IPS-NIHi7 (cell line): ENCODE data around the gene ABTB2.
"Not testable (repeated sequence)": the region's sequence is repeated elsewhere in the genome, so short reads cannot be mapped to it uniquely, and the experiment has no call there.

Experiments used
- DNase-seq: peaks from one replicate; pipeline ENCODE4 v3.0.0; 2012; ENCODE audit warnings: mixed read lengths; ENCODE audit errors: extremely low spot score

ABTB2 gene

GRCh38 chr11:34239465-34240149 lies 118.2 kb downstream of the ABTB2 start:
- DNase-seq, result no peak

DNA sequence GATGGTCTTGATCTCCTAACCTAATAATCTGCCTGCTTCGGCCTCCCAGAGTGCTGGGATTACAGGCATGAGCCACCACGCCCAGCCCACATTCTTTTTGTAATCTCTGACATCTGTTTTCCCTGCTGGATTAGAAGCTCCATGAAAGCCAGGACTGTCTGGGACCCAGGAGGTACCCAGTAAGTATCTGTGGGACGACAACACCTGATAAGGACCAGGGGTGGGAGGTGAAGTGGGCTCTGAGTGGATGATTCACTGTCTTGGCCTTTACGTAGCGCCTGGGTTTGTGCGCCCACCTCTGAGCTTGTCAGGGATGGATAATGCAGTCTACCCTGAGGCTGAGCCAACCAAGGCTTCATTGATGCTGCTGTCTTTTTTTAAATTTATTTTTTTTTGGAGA lies 118.8 kb downstream of the ABTB2 start:
- DNase-seq, result no peak

GRCh38 chr11:34238533-34238932 lies 119.3 kb downstream of the ABTB2 start:
- DNase-seq, result no peak

GRCh38 chr11:34236572-34236971 lies 121.2 kb downstream of the ABTB2 start:
- DNase-seq, result no peak

DNA sequence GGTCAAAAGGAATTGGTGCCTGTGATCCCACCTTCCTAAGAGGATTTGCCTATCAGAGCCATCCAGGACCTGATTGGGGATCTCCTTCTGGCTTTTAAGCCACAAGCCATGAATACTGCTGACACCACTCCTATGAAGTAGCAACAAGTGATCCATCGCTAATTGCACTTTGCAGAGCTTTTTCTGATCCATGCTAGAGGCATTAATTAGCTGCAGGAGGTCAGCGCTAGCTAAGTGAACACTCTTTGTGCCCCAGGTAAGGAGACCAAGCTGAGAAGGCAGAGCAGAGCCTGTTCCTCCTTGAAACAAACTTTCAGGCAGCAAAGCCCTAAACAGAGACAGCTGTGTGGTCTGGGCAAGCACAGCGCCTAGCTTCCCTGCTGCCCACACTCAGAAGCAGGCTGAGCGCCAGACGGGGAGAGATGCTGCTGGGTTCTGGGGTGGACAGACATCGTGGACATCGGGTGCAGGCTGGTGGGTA lies 122.2 kb downstream of the ABTB2 start:
- no peak for DNase-seq

GRCh38 chr11:34235189-34235588 lies 122.6 kb downstream of the ABTB2 start:
- DNase-seq, result no peak

GRCh38 chr11:34234086-34234740 lies 123.6 kb downstream of the ABTB2 start:
- peak; percentile 81 for DNase-seq

GRCh38 chr11:34233215-34233614 lies 124.6 kb downstream of the ABTB2 start:
- DNase-seq, result no peak

GRCh38 chr11:34232807-34233206 lies 125.0 kb downstream of the ABTB2 start:
- DNase-seq, result no peak

- no peak for DNase-seq
Measured at GRCh38 chr11:34226210-34226609, 131.6 kb downstream of the ABTB2 start.

- no peak for DNase-seq
Measured at GRCh38 chr11:34225091-34225490, 132.7 kb downstream of the ABTB2 start.

- DNase-seq, result no peak
Measured at GRCh38 chr11:34224434-34224966, 133.3 kb downstream of the ABTB2 start.

DNA sequence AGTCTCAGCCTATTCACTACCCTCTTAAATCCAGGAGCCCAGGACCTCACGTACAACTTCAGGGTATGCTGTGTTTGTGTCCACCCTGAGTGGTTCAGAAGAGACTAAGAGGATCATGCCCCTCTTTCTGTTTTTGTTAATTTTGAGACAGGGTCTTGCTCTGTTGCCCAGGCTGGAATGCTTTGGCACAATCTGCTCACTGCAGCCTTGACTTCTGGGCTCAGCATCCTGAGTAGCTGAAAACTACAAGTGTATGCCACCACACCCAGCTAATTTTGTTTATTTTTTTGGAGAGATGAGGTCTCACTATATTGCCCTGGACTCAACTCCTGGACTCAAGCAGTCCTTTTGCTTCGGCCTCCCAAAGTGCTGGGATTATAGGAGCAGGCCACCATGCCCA lies 133.9 kb downstream of the ABTB2 start:
- no peak for DNase-seq

DNA sequence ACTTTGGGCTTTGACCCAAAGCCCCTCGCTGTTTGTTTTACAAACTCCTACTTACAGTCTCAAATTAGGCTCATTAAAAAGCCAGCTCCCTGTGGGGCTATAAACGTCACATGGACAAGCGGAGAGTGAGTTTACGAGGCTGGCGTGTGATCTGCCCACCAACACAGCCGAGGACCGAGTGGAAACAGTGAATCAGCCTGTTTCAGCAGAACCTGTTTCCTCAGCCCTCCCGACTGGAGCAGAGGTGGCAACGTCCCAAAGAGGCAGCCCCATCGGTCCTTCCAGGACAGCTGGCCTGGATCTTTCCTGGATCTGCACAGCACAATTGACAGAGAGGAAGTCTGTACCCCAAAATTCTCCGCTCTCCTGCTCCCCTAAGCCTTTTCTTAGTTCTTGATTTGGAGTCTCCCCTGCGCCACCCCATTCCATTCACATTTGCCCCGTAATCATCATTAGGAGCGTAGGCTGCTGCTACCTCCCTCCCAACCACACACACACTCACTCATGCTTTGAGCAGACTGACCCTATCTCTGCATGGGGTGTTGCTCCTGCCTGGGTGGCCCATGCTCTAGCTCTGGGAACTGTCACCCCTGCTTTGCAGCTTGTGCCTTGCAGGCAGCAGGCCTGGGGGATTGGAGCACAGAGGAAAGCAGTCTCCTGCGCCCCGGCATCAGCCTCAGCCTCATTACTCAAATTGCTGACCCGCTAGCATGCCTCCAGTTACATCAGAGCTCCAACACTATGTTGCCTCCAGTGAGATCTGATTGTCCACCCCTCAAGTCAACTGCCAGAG lies 134.6 kb downstream of the ABTB2 start:
- DNase-seq, result no peak

DNA sequence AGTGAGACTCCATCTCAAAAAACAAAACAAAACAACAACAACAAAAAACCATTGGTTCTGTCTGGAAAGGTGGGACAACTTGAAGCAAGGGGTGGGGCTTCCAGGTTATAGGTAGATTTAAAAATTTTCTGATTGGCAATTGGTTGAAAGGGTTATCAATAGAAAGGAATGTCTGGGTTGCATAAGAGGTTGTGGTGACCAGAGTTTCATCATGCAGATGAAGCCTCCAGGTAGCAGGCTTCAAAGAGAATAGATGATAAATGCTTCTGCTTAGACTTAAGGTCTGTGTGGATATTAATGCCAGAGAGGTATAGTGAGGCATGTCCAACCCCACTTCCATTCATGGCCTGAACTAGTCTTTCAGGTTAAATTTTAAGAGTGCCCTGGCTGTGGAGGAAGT lies 135.8 kb downstream of the ABTB2 start:
- DNase-seq, result no peak

DNA sequence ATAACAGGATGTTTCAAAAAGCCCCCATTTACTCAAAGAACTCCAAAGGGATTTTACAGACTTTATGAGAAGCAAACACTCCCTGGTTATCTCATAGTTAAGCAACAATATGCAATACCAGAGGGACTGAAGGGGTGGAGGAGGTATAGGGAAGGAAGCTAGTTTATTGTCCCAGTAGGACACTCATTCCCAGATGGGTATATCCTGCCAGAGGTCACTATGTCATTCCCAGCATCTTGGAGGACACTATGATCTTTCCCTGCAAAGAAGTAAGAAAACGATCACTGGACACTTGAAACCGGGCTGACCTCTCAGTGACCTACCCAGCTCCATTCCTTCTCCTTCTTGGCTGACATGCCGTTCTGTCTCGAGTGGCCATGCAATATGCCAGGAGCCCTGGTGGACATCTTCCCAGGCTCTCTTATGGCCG lies 137.9 kb downstream of the ABTB2 start:
- no peak for DNase-seq

DNA sequence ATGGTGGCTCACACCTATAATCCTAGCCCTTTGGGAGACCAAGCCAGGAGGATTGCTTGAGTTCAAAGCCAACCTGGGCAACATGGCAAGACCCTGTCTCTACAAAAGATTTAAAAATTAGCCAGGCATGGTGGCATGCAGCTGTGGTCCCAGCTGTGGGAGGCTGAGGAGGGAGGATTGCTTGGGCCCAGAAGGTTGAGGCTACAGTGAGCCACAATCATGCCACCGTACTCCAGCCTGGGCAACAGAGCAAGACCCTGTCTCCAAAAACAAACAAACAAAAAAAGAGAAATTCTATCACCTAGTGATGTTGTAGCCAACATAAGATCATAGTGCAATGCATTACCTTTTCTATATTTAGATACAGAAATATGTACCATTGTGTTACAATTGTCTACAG lies 138.5 kb downstream of the ABTB2 start:
- DNase-seq, result no peak

DNA sequence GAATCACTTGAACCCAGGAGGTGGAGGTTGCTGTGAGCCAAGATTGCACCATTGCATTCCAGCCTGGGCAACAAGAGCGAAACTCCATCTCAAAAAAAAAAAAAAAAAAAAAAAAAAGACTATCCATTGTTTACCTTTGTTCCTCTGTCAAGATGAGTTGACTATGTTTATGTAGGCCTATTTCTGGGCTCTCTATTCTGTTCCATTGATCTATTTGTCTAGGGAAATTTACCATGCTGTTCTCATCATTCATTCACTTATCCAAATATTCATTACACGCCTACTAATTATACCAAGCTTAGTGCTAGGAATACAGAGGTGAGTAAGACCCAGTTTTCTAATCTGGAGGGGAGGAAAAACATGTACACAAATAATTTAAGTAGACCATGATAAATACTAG lies 139.1 kb downstream of the ABTB2 start:
- not testable (repeated sequence) for DNase-seq

DNA sequence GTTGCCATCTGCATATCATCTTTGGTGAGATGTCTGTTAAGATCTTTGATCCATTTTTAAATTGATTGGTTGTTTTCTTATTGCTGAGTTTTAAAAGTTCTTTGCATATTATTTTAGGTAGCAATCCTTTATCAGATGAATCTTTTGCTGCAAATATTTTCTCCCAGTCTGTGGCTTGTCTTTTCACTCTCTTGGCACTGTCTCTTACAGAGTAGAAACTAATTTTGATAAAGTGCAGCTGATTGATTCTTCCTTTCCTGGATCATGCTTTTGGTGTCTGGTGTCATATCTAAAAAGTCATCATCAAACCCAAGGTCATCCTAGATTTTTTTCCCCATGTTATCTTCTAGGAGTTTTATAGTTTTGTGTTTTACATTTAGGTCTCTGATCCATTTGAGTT lies 139.7 kb downstream of the ABTB2 start:
- no peak for DNase-seq

GRCh38 chr11:34216706-34217105 lies 141.1 kb downstream of the ABTB2 start:
- no peak for DNase-seq

GRCh38 chr11:34215806-34216453 lies 141.9 kb downstream of the ABTB2 start:
- no peak for DNase-seq
